GM21529 (cell line): ENCODE measurements around the gene IGF2.
"Not testable (repeated sequence)": the region's sequence is repeated elsewhere in the genome, so short reads cannot be mapped to it uniquely, and the experiment has no call there.

Experiments used
- ATAC-seq: cut with Tn5 transposase; IDR thresholded peaks from one replicate; pipeline ENCODE4 v1.9.1; 2021; ENCODE audit not compliant: unreplicated experiment

Gene IGF2, protein sequence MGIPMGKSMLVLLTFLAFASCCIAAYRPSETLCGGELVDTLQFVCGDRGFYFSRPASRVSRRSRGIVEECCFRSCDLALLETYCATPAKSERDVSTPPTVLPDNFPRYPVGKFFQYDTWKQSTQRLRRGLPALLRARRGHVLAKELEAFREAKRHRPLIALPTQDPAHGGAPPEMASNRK

GRCh38 chr11:2139123-2139521 is at the start of gene IGF2:
TSS of gene IGF2 (minus strand) at chr11:2139389. CDS start at chr11:2135523, 3,866 bp downstream.
- ATAC-seq = no peak

DNA sequence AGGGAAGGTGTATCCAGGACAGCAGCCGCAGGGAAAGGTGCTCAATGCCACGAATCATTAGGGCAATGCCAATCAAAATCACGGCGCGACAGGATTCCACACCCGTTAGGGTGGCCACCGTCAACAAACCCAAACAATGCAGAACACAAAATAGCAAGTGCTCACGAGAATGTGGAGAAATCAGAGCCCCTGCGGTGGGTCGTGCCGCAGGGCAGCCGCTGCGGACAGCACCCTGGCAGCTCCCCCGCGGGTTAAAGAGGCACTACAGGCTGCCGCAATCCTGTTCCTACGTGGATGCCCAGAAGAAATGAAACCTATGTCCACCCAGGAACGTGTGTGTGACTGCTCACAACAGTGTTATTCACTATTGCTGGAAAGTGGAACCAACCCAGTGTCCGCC is 49.6 kb upstream of the IGF2 start:
- ATAC-seq = no peak

GRCh38 chr11:2187280-2187707 is 48.1 kb upstream of the IGF2 start:
- no peak for ATAC-seq

- ATAC-seq = no peak
These were observed 47.6 kb upstream of the IGF2 start for GRCh38 chr11:2186669-2187279.

DNA sequence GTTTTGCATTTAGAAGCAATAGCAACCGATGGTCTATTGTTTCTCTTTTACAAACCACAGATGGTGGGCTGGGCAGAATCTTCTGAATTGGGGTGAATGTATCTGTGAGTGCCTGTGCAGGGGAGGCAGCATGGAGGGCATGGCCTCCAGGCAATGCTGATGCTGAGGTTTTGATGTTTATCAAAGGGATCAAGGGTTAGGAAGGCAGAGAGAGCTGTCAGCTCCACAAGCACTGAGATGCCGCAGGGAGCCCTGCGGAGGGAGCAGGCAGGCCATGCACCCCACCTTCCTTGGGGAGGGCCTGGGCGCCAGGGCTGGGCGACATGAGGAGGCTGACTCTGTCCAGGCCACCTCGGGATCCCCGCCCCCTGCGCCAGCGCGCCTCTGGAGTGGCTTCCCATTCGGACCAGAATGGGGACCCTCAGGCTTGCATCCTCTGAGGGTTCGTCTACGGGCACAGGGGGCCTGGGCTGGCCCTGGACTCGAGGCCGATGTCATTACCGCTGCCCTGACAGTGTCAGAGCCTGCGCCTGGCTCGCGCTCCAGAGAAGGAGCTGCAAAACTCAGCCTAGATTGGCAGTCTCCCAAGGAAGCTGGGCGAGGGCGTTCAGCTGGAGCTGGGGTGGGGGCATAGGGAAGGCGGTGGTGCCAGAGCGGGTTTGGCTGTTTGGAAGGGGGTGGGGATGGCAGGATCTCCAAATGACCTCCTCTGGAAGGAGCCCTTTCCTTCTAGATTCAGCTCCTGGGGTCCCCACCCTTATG is 46.3 kb upstream of the IGF2 start:
- ATAC-seq = no peak

GRCh38 chr11:2182692-2183474 is 43.7 kb upstream of the IGF2 start:
- ATAC-seq = no peak

GRCh38 chr11:2182075-2182474 is 42.9 kb upstream of the IGF2 start:
- no peak for ATAC-seq

- no peak for ATAC-seq
These were observed 41.7 kb upstream of the IGF2 start for GRCh38 chr11:2180789-2181370.

DNA sequence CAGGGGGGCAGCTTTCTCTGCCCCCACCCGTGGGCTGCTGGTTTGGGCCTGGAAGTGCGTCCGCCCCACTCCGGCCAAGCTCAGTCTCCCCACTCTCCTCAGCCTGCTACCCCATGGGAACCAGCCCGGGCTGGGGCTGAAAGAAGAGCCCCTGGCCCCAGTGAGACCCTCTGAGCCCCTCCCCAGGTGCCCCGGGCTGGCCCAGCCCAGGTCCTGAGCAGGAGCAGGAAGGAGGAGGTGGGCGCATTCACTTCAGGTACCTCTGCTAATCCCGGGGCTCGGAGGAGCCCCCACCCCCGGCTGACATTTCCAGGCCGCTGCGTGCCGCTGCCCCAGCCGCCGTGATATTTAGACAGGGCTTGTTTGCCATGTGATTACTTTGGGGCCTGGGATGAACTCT is 41.2 kb upstream of the IGF2 start:
- no peak for ATAC-seq

DNA sequence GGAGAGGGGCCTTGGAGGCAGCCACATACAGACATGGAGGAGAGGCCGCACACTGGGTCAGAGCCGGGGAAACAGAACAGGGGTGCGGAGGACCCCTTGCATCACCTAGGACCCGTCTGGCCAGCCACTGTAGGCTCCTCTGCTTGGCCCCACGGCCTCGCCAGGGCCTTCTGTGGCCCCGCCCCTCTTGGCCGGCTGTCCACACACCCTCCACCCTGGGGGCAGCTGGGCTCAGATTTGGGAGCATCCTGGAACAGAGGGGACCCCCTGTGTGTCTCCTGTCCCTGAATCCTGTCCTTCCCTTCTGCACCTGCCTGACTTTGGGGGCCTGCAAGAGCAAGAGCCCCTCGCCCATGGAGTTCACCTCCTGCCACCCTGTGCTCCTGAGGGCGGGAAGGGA is 40.3 kb upstream of the IGF2 start:
- no peak for ATAC-seq

DNA sequence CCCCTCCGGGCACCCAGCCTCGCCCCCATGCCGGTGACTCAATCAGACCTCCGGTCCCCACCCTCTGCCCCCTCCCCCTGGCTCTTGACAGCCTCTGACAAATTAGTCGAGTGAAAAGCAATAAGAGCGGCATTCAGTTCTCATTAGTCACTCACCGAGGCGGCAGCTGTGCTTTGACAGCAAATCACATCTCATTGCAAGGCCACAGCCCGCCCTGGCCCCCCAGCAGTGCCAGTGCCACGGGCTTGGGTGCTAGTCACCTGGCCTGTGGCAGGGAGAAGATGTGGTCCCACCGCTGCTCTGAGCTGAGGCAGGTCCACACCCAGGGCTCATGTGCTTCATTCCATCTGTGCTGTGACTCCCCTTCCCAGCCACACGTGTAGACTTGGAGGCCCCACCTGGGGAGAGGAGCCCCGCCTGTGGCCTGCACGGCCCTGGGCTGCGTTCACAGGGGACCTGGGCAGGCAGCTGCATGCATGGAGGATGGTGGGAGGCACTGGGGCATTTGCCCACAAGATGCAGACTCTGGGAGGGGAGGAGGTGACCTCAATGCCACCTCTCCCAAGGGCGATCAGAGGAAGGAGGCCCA is 39.8 kb upstream of the IGF2 start:
- ATAC-seq = no peak

- ATAC-seq = not testable (repeated sequence)
These were observed 39.0 kb upstream of the IGF2 start for GRCh38 chr11:2178055-2178773.

- ATAC-seq = no peak
These were observed 37.9 kb upstream of the IGF2 start for GRCh38 chr11:2177076-2177475.

DNA sequence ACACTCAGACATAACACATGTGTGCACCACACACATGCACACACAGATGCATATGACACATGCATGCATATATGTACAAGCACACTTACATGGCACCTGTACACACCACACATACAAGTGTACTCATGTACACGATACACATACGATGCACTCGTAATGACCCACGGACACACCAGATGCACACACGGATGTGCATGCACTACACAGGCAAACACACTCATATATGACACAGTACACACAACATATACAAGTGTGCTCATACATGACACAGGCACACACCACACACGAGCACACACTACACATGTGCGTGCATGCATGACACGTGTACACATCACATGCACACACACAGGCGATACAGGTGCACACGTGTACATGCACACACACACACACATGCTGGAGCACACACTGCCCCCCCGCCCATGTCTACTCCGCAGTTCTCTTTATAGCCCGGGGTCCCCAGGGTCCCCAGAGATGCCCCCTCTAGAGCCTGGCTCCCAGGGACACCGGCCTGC is 37.3 kb upstream of the IGF2 start:
- ATAC-seq = no peak

DNA sequence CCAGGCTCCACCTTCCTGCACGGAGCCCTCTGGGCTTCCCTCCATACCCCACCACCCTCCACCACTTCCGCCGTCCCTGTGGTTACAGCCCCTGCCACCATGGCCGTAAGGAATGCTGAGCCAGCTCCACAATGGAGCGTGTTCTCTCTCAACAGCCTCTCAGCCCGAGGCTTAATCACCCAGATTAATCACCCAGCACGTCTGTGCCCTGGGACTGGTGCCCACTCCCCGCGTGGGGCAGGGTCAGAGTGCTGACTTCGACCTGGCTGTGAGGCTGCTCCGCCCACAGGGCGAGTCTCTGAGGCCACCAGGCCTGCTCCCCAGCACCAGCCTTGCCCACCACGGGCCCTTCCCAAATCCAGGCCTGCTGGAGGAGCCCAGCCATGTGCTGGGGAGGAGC is 36.5 kb upstream of the IGF2 start:
- ATAC-seq = no peak

GRCh38 chr11:2174361-2174760 is 35.2 kb upstream of the IGF2 start:
- no peak for ATAC-seq

GRCh38 chr11:2173761-2174160 is 34.6 kb upstream of the IGF2 start:
- ATAC-seq = no peak

- ATAC-seq = no peak
These were observed 34.0 kb upstream of the IGF2 start for GRCh38 chr11:2173150-2173693.

GRCh38 chr11:2172676-2173075 is 33.5 kb upstream of the IGF2 start:
- no peak for ATAC-seq

DNA sequence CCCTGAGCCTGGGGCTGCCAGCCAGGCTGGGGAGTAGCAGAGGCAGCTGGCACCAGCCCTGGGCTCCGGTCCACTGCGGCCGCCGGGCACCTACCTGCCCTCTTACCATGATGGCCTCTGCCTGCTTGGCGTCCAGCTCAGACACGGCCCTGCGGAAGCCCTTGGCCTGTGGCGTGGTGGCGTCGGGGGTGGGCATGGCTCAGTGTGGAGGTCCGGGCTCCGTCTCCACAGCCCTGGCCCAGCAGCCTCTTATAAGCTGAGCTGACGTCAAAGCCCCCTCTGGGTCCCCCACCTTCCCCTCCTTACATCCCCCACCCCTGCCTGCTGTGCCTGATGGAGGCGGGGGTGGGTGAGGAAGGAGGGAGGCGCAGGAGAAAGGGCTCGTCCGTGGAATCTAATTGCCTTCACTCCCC is 32.4 kb upstream of the IGF2 start, which contains the start of gene TH:
TH (minus strand) TSS at position 225 of the 413 bp plus-strand sequence; CDS start at position 196, 29 bp downstream.
- no peak for ATAC-seq
